Measurements from ENCODE around the gene CCZ1B.
"Not testable (repeated sequence)": the region's sequence is repeated elsewhere in the genome, so short reads cannot be mapped to it uniquely, and the experiment has no call there.

DNA sequence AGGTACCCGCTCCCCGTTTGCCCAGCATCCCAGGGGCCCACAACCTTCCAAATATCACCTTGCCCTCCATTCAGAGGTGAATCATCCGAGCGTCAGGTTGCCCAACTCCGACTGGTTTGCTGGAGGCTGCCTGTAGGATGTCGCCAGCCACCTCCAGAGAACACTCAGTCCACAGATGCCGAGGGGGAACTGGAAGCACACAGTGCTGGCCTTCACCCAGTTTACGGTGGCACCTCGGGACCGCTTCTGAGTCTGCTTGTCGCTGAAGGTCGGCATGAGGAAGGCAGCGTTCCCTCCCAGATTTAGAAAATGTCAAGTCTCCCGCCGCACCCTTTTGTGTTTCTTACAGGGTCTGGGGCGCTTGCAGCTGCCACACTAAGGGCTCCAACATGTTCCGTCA is 27.6 kb upstream of the CCZ1B start:
- TF ChIP-seq, protein P1, sequence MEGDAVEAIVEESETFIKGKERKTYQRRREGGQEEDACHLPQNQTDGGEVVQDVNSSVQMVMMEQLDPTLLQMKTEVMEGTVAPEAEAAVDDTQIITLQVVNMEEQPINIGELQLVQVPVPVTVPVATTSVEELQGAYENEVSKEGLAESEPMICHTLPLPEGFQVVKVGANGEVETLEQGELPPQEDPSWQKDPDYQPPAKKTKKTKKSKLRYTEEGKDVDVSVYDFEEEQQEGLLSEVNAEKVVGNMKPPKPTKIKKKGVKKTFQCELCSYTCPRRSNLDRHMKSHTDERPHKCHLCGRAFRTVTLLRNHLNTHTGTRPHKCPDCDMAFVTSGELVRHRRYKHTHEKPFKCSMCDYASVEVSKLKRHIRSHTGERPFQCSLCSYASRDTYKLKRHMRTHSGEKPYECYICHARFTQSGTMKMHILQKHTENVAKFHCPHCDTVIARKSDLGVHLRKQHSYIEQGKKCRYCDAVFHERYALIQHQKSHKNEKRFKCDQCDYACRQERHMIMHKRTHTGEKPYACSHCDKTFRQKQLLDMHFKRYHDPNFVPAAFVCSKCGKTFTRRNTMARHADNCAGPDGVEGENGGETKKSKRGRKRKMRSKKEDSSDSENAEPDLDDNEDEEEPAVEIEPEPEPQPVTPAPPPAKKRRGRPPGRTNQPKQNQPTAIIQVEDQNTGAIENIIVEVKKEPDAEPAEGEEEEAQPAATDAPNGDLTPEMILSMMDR (IDR thresholded peaks at IDR 0.05), result not testable (repeated sequence)
- TF ChIP-seq POLR2AphosphoS5, EP300, POLR2A (IDR thresholded peaks at IDR 0.05): not testable (repeated sequence)
